Fibroblast of lung (primary cell): ENCODE measurements around the gene MAML2. TPM values are rescaled to one million over a fixed set of nuclear protein-coding genes. Genes with fewer than 3 reads are reported as not detected.

Source experiments
- DNase-seq, 2 donors: peaks; one replicate each; pipeline versions ENCODE4 v3.0.0 to v3.0.0-alpha.2; 2010; ENCODE audit warnings: low read depth in 2 of 2
- H2AFZ ChIP-seq: 2 replicates; pipeline ENCODE4 v1.5.1; 2012; ENCODE audit warnings: low read length, control low read depth, inconsistent platforms
- H3K27ac ChIP-seq: 2 replicates; pipeline ENCODE4 v1.5.1; 2011; ENCODE audit warnings: low read length, control low read depth; ENCODE audit not compliant: insufficient read depth
- H3K27me3 ChIP-seq: 2 replicates; pipeline ENCODE4 v1.5.1; 2011; ENCODE audit warnings: mild to moderate bottlenecking, low read length; ENCODE audit not compliant: control insufficient read depth, insufficient read depth
- H3K36me3 ChIP-seq: 2 replicates; pipeline ENCODE4 v1.5.1; 2011; ENCODE audit warnings: low read length; ENCODE audit not compliant: control insufficient read depth, insufficient read depth
- H3K4me1 ChIP-seq: 2 replicates; pipeline ENCODE4 v1.5.1; 2011; ENCODE audit warnings: low read length; ENCODE audit not compliant: control insufficient read depth, insufficient read depth; ENCODE audit errors: extremely low read depth
- H3K4me2 ChIP-seq: 2 replicates; pipeline ENCODE4 v1.5.1; 2011; ENCODE audit warnings: low read length, control low read depth; ENCODE audit not compliant: insufficient read depth; ENCODE audit errors: extremely low read depth
- H3K4me3 ChIP-seq, 4 experiments: fragments of 200-600 bp in 1 of 4; sonication (generic) in 1 of 4; replicated peaks in 1 of 4; 2 replicates each; pipeline ENCODE4 v1.5.1; 2011 to 2016; ENCODE audit warnings: low read length in 4 of 4, low read depth in 3 of 4, mild to moderate bottlenecking in 3 of 4, control low read depth in 2 of 4, inconsistent platforms in 1 of 4, mixed read lengths in 1 of 4; ENCODE audit not compliant: insufficient read depth in 1 of 4; ENCODE audit errors: control extremely low read depth in 1 of 4
- H3K79me2 ChIP-seq: 2 replicates; pipeline ENCODE4 v1.5.1; 2012; ENCODE audit warnings: mild to moderate bottlenecking, low read length, inconsistent platforms; ENCODE audit not compliant: control insufficient read depth, insufficient read depth
- H3K9ac ChIP-seq: 2 replicates; pipeline ENCODE4 v1.5.1; 2011; ENCODE audit warnings: mild to moderate bottlenecking, low read length, control low read depth; ENCODE audit not compliant: insufficient read depth
- H3K9me3 ChIP-seq: 2 replicates; pipeline ENCODE4 v1.5.1; 2012; ENCODE audit warnings: low read depth, low read length; ENCODE audit not compliant: control insufficient read depth, insufficient read depth
- H4K20me1 ChIP-seq: 2 replicates; pipeline ENCODE4 v1.5.1; 2011; ENCODE audit warnings: low read length; ENCODE audit not compliant: control insufficient read depth, insufficient read depth; ENCODE audit errors: extremely low read depth
- EZH2 ChIP-seq: IDR thresholded peaks from 2 replicates; pipeline ENCODE4 v1.5.1; 2012; ENCODE audit warnings: low read length, control low read depth, mild to moderate bottlenecking; ENCODE audit errors: missing control alignments
- polyA plus RNA-seq, 2 donors: library from polyadenylated mRNA; depleted of rRNA in 1 of 2; stranded (reverse) in 1 of 2; unstranded in 1 of 2; fragments of >200 nt; gene quantifications; 2 replicates each; pipeline ENCODE4 v1.2.1, GENCODE V29; 2011 to 2012; ENCODE audit warnings: missing spikeins in 1 of 2
- total RNA-seq: library from RNA; depleted of rRNA; stranded (reverse); fragments of >200 nt; gene quantifications from 2 replicates; pipeline ENCODE4 v1.2.1, GENCODE V29; 2014
- TF ChIP-seq, protein P1 (sequence below), 2 donors: IDR thresholded peaks in 1 of 2; conservative IDR thresholded peaks in 1 of 2; 1 replicate in 1 of 2; 2 replicates in 1 of 2; pipeline ENCODE4 v1.5.1; 2011 to 2012; ENCODE audit warnings: low read length in 2 of 2, control low read depth in 1 of 2, inconsistent platforms in 1 of 2, low read depth in 1 of 2, mild to moderate bottlenecking in 1 of 2

The MAML2 gene
- total and polyA plus RNA-seq, 2 donors (not counting 1 experiment from before 2014, with no cell fraction given) = 13.0 to 19.0 TPM

GRCh38 chr11:96146765-96147164, 196.2 kb downstream of the MAML2 start:
- Histone ChIP-seq H3K4me2 (no peak overlapping the region), H3K79me2 (peaks cover 8% of the 10 kb centered on the region), H3K27ac (no peak overlapping the region)

DNA sequence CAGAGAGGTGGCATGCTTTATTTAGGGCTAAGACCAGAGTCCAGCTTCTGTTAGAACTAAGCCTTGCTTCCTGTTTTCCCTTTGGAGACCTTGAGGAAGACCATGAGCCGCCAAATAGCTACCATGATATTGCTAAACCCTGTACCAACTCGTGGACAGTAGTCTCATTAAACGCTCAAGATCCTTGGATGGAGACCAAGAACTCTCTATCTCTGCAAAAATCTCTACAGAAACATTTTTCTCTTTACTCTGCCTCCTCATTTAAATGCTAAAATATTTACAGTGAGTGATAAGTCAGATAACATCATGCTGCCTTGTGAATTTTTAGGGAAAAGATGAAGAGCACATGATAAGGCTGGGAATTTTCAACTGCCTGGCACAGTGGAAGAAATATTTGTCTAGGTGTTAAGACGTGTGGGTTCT, 197.8 kb downstream of the MAML2 start:
- peak in 1 of 2 donors; percentile 55 for DNase-seq
- Histone ChIP-seq H3K27ac (no peak overlapping the region), H2AFZ (no peak overlapping the region), H3K4me2 (no peak overlapping the region), H3K9ac (no peak overlapping the region), H3K36me3 (no peaks in the 10 kb centered on the region), H3K4me3 (no peak overlapping the region), H3K79me2 (peaks cover 4% of the 10 kb centered on the region), H4K20me1 (no peaks in the 10 kb centered on the region), H3K4me1 (peaks cover 6% of the 10 kb centered on the region), H3K9me3 (no peaks in the 10 kb centered on the region), H3K27me3 (no peaks in the 10 kb centered on the region)
- TF ChIP-seq, protein P1, sequence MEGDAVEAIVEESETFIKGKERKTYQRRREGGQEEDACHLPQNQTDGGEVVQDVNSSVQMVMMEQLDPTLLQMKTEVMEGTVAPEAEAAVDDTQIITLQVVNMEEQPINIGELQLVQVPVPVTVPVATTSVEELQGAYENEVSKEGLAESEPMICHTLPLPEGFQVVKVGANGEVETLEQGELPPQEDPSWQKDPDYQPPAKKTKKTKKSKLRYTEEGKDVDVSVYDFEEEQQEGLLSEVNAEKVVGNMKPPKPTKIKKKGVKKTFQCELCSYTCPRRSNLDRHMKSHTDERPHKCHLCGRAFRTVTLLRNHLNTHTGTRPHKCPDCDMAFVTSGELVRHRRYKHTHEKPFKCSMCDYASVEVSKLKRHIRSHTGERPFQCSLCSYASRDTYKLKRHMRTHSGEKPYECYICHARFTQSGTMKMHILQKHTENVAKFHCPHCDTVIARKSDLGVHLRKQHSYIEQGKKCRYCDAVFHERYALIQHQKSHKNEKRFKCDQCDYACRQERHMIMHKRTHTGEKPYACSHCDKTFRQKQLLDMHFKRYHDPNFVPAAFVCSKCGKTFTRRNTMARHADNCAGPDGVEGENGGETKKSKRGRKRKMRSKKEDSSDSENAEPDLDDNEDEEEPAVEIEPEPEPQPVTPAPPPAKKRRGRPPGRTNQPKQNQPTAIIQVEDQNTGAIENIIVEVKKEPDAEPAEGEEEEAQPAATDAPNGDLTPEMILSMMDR (conservative IDR thresholded peaks at IDR 0.05 in 1 of 2, IDR thresholded peaks at IDR 0.05 in 1 of 2; ENCODE audit: low read depth in 1 of 2, low read length in 2 of 2) = no peak
- TF ChIP-seq EZH2 = no peak

More at GRCh38 chr11:96146765-96147164, 196.2 kb downstream of the MAML2 start:
- H4K20me1 ChIP-seq = no peaks in the 10 kb centered on the region
- no peak overlapping the region for H3K4me3 ChIP-seq
- H3K27me3 ChIP-seq = no peaks in the 10 kb centered on the region
- peaks cover 10% of the 10 kb centered on the region for H3K4me1 ChIP-seq
- H3K36me3 ChIP-seq = no peaks in the 10 kb centered on the region
- H3K9me3 ChIP-seq = no peaks in the 10 kb centered on the region
- no peak overlapping the region for H2AFZ ChIP-seq
- TF ChIP-seq EZH2 = no peak
- TF ChIP-seq, protein P1 (conservative IDR thresholded peaks at IDR 0.05 in 1 of 2, IDR thresholded peaks at IDR 0.05 in 1 of 2; ENCODE audit: low read depth in 1 of 2, low read length in 2 of 2) = no peak
- no peak overlapping the region for H3K9ac ChIP-seq
- no peak for DNase-seq

DNA sequence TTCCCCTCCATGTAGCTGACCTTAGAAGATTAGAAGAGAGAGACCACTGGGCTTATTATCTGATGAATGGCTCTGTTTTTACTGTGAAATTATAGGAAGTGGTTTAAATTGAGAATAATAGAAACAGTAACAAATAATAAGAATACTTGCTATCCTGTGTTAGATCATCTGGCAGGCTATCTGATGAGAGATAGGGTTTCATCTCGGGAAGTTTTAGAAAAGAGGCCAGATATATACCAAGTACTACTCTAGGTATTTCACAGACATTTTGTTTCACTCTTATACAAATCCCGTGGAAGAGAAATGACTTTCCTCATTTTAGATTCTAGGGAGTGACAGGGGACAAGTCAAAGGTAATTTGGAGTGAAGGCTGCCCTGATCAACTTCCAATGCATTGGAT, 198.4 kb downstream of the MAML2 start:
- Histone ChIP-seq H3K4me3 (no peak overlapping the region), H3K4me2 (no peak overlapping the region), H3K9me3 (no peaks in the 10 kb centered on the region), H3K9ac (no peak overlapping the region), H3K79me2 (peaks cover 4% of the 10 kb centered on the region), H3K36me3 (no peaks in the 10 kb centered on the region), H3K27ac (no peak overlapping the region), H3K27me3 (no peaks in the 10 kb centered on the region), H3K4me1 (peaks cover 4% of the 10 kb centered on the region), H2AFZ (no peak overlapping the region), H4K20me1 (no peaks in the 10 kb centered on the region)
- no peak for DNase-seq
- TF ChIP-seq, protein P1 (conservative IDR thresholded peaks at IDR 0.05 in 1 of 2, IDR thresholded peaks at IDR 0.05 in 1 of 2; ENCODE audit: low read depth in 1 of 2, low read length in 2 of 2) = no peak
- TF ChIP-seq EZH2 = no peak
